D341Med (cell line): Measurements from ENCODE around the gene CPT1B.
"Not testable (repeated sequence)": the region's sequence is repeated elsewhere in the genome, so short reads cannot be mapped to it uniquely, and the experiment has no call there.

Experiments used
- DNase-seq: peaks from one replicate; pipeline ENCODE4 v3.0.0; 2012; ENCODE audit warnings: low spot score

CPT1B gene

DNA sequence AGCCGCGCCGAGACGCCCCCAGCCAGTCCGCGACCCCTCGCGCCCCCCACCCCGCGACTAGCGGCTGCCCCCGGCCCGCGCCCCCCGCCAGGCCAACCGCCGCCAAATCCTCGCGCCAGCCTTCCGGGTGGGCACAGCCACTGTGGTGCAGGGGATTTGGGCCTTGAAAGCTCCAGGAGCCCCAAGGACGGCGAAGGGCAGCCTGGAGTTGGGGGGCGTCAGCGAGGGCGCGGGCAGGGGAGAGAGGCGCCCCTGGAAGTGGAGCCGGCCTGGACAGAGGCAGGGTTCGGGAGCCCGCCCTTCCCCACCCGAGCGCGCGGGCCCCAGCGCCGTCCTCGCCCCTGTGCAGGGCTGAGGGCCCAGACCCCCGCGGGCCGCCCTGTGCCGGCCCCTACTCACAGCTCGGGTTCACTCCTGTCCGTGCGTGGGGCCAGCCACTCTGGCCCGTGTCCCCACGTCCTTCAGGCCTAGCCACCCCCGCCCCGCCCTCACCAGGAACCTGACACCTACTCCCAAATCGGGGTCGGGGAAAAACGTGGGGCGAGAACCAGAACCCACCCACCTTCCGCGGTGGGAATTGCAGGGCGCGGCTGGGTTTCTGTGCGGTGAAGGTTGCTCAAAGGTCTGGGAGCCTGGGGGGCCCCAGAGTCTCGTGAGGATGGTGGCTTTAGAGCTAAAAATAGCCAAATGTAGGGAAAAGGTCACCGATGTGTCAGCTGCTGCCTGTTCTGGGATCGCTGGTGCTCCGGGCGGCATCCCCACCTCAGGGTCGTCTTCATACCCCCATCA lies at the start of gene CPT1B:
CPT1B (minus strand) TSS at position 441 of the 789 bp plus-strand sequence. CDS start 512 bp downstream, outside the sequence.
- DNase-seq: peak; percentile 27

DNA sequence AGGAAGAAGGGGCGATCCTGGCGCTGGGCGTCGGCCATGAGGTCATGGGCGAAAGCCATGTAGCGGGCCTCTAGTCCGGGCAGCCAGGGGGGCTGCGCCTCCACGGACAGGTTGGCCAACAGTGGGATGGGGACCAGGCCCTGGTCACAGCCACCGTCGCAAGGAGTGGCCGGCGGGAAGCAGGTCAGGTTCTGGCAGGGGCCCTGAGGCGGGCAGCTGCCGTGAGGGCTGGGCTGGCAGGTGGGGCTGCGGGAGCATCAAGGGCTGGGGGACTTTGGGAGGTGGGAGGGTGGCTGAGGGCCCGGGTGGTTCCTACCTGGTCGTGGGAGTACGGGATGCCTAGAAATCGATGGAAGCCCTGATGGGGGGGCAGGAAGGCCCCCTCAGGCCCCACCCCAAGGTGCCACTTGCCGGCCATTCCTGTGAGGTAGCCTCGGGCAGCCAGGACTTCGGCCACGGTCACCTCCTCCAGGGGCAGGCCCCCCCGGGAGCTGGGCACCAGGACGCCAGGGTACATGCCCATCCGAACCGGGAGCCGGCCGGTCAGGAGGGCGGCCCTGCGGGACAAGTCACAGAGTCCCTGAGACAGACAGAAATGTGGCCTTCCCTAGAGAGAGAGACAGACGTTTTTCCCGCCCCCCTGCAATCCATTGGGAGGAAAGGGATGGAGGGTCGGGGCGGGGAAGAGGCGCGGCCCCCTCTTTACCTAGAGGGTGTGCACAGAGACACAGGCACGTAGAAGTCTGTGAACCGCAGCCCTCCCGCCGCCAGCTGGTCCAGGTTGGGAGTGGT lies 48.8 kb upstream of the CPT1B start:
- DNase-seq: peak; percentile 62

DNA sequence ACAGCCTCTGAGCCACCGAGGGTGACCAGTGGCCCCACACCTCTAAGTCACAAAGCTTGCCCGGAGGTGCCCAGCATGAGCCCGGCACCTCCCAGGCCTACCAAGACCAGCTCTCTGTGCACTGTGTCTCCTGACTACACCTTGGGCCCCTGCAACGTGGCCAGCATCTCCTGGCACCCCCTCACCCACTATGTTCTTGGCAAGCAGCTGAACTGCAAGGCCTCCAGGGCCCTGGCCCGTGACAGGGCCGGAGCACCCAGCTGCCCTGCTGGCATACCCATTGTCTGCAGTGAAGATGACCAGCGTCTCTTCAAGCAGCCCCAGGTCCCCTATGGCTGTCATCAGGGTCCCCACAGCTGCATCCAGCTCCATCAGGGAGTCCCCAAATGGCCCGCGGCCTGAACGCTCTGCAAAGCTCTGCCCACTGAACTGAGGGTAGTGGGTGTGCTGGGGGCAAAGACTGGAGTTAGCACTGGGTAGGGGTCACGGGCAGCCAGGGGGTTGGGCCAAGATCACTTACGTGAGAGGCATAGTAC lies 48.2 kb upstream of the CPT1B start:
- peak; percentile 14 for DNase-seq

DNA sequence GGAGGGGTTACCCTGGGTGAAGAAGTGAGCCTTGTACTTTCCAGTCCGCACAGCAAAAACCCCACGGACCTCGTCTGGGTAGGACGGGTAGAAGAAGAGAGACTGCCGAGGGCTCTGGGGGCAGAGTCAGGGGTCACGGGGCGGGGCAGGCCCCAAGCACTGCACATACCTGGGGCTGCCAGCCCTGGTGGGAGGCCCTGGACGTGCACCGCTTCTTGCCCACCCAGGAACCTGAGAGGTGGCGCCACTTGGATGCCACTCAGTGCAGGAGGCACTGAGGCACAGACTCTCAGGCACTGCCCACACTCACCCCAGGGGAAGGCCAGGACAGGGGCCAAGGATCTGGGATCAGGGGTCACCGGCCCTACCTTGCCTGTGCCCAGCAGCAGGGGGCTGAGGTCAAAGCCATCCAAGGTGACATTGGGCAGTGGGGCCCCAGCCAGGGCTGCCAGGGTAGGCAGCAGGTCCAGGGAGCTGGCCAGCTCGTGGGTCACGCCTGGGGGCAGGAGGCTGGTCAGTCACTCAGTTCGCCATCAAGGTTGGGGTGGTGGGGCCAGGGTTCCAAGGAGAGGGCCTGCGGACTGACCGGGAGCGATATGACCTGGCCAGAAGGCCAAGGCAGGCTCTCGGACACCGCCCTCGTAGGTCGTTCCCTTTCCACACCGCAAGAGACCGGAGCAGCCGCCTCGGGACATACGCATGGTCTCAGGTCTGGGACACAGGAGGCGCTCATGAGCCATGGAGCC lies 47.5 kb upstream of the CPT1B start:
- DNase-seq: peak; percentile 14

DNA sequence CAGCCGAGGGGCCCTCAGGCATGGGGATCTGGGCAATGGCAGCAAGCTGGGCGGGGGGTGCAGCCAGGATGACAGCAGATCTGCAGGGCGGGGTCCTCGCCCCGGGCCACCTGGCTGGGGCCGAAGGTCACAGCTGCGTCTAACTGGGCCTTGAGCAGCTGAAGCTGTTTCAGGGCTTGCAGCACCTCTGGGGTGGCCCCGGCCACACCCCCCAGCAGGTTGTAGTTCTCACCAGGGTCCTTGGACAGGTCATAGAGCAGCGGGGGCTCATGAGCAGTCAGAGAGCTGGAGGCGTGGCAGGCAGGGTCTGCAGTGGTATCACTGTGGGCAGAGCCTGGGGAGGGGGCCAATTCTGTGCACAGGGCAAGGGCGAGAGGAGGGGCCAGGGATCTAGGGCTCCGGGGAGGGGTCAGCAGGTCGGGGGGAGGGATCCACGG lies 46.9 kb upstream of the CPT1B start:
- DNase-seq: no peak

DNA sequence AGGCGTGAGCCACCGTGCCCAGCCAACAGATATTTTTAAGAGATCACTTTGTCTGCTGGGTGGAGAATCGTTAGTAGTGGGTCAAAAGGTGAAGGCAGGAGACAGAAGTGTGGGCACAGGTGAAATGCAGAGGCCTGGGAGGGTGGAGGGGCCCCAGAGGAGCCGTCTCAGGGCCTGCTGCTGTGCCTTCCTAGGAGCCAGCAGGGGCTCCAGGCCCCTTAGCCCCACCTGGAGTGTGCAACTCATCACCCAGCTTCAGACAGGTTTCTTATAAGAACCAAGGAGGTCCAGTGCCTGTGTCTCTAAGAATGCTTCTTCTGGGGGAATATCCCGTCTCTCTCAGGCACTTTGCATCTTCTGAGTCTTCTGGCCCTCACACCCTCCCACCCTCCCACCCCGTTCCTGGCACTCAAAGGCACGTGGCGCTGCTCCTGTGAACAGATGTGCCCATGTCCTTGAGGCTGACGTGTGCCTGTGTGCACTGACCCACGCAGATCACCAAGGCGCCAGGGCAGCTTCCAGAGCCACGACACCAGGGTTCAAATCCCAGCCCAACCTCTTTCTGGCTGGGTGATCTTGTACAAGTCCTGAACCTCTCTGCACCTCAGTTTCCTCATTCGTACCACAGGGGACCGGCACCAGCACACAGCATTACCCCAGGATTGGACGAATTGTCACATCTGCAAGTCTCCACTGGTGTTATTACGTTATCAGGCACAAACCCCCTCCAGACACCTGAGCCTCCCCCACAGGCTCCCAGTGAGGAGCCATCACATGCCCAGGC lies 46.3 kb upstream of the CPT1B start:
- DNase-seq: no peak

DNA sequence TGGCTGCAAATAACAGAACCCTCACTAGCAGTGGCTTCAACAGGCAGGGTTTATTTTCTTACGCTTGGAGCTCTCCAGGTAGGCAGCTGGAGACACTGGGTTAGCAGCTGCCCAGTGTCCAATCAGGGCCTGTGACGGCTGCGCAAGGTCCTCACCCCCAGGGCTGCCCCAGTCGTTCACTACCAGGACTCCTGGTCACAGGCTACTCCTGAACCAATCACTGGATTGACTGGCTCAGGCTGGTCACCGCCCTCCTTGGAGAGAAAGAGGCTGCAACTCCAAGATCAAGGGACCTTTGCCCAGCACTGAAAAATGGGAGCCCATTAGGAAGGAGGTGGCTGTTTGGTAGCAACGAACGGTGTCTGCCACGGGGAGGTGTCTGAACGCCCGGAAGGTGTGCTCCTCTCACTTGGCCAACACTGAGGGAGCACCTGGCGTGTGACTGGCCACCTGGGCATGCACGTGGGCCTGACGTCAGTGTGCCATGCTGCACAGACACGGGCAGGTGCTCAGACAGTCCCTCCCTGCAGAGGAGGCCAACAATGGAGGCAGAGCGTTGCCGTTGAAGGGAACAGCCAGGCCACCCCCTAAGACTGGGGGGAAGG lies 44.6 kb upstream of the CPT1B start:
- peak; percentile 15 for DNase-seq

DNA sequence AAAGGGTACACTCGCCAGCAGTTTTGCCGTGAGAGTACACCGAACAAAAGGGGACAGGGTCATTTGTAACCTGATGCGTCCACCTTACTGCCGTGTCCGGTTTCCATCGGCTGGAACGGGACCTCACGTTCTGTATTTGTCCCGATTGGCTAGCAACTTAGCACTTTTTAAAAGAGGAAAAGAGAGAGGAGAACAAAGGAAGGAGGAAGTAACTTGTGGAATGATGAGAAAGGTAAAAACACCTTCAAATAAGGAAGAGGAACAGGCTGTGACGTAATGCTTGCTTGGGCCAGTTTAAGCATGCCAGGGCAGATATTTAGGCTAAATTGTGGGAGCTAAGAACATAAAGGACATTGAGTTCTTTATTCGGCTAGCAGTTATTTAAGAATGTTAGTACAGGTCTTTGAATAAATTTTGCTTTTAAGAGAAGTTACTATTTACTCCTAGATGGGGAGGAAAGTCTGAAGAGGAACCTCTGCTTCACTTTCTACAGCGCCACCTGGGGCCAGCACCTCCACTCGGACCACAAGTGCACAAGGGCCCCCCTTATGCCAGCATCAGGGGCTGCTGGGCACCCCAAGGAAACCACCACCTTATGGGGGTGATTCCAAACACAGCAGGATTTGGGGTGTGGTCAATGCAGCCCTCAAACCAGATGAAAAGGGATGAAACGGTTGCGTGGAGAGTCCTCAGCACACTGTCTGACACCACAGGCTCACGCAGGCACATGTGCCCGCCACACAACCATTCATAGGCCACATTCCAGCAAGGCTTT lies 43.9 kb upstream of the CPT1B start:
- peak; percentile 36 for DNase-seq

DNA sequence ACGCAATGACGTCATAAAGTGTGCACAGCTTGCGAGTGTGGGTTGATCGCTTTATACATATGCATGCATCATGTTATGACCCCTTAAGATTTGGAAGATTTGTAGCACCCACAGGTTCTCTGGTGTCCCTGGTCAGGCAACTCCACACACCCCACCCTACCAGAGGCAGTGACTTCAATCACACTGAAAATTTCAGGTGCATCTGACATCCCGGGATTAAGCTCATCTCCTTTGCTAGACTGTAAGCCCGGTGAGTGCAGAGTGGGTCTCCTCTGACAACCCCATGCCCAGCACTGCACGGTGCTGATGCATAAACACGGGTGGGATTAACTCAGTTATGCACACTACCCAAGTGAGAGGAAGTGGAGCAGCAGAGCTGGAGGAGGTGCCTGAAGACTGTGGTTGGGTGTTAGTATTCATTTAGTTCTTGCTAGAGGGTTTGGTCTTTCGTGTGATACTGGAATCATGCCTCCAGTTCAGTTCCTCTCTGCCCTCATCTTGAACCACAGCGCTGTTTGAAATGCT lies 43.2 kb upstream of the CPT1B start:
- DNase-seq: peak; percentile 22

DNA sequence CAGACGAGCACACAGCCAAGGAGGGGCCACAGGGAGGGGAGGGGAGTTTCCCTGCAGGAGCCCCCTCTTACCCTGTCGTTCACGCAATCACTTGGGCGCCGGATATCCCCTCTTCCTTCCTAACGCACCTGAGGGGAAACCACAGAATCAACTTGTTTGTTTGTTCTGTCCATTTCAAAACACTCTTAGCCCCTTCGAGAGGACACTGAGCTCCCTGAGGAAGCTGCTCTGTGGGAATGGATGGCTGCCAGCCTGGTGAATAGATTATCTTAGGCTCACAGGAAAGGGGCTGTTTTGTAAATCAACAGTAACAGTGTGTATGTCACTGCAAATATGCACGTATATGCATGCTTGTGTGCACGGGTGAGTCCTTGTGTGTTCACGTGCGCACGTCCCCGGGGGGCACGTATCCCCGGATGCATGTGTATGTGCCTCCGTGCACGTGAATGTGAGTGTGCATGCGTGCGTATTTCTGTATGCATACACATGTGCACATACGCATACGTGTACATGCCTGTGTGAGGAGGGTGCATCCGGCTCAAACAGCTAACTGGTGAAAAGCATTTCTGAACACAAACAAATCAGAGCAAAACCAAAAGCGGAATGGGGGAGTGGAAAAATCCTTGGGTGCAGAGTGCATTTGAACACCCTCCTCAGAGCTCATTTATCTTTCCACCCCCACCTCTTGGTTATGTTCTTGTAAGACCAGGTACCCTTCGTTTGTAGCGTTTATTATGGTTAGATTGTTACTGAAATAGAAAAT lies 42.5 kb upstream of the CPT1B start:
- peak; percentile 86 for DNase-seq

DNA sequence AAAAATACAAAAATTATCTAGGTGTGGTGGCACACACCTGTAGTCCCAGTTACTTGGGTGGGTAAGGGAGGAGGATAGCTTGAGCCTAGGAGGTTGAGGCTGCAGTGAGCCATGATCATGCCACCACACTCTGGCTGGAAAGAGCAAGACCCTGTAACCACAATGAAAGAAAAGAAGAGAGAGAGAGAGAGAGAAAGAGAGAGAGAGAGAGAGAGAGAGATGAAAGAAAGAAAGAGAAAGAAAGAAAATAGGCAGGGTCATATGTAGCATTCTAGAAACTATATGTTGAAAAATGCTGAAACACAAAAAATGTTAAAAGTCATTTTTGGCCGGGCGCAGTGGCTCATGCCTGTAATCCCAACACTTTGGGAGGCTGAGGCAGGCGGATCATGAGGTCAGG lies 36.1 kb upstream of the CPT1B start:
- not testable (repeated sequence) for DNase-seq

DNA sequence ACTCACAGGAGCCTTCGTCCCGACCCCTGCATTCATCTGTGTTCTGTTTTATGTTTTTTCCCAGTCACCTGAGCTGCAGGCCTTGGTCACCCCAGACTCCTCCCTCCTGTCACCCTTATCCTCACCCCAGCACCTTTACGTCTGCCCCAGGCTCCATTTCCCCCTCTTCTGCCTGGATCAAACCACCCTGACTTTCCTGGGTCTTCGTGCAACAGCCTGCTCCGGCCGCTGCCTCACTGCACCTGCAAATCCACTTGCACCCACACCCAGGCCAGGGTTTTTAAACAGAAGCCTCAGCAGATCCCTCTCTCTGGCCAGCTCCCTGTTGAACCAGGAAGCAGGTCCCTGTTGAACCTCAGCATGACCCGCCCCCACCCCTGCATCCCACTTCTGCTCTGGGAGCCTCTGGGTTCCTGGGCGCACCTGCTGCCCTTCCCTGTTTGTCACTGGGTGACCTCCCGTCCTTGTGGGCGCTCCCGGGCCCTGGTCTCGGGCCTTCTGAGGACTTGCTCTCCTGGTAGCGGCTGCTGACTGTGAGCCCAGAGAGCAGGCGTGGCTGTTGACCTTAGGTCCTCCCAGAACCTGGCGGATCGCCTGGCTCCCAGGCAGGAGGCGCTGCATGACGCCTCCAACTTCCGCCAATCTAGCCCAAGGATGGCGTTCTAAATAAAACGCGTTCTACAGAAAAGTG lies 35.2 kb upstream of the CPT1B start:
- DNase-seq: peak; percentile 47

DNA sequence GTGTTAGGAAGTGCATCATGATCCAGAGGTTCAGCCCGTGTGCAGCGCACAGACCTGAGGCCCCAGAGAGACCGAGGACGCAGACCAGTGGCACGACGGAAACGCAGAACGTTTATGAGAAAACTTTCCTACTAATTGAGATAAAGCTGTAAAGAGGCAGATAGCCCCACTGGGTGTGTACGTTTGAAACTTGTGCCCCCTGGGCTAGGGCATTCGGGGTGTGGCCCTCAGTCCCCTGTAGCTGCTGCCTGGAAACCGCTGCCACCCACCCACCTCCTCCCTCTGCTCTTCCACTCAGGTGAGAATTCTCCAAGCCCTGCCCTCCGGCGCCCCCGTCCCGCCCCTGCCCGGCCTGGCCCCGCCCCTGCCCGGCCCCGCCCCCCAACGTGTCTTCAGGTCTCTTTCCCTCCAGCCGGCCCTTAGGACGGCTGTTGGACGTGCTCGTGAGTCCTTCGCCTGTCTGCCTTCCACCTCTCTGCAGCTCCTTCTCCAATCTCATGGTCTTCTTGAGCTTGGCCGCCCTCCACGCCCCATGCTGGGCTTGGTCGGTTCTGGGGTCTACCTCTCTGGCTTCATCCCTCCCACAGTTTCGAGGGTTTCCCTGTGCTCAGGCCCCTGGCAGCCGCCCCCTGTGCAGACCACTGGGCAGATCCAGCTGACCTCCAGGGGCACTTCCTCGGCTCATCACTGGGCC lies 34.4 kb upstream of the CPT1B start:
- DNase-seq: peak; percentile 82

DNA sequence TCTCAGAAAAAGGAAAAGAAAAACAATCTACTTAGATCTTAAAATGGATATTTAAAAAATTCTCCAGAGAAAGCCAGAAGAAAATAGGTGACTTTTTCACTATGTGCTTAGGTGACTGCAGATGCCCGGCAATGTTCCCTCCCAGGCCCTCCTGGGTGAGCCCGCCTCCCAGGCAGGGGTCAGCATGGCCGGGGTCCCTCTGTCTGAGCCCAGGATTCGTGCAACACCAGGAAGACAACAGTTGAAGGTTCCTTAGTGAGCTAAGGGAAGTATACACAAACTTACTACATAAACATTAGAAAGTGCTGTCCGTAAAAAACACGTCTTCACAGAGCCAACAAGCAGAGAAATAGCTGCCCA lies 33.9 kb upstream of the CPT1B start:
- DNase-seq: no peak

DNA sequence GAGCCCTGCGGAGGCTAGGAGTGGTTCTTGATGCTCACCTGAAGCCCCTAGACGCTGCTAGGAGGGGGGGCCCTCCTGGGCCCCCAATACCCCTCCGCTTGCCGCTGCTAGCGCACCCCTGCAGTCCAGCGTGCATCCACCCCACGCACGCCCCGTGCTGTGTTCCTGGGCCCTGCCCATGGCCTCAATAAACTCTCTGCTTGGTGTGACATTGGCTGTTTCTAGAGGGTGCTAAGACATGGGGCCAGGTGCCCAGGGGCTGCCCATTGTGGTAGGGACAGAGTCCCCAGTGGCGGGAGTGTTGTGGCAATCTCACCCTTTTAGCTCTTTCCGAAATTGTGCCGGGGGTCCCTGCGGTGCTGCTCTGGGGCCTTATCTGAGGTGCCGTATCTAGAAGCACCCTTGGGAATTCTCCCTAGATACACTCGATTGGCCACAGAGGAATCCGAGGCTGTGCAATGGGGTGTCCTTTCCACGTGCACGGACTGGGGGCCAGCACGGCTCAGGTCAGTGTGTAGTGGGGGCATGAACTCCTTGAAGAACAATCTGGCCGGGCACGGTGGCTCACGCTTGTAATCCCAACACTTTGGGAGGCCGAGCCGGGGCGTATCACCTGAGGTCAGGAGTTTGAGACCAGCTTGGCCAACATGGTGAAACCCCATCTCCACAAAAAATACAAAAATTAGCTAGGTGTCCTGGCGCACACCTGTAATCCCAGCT lies 33.3 kb upstream of the CPT1B start:
- DNase-seq: no peak

DNA sequence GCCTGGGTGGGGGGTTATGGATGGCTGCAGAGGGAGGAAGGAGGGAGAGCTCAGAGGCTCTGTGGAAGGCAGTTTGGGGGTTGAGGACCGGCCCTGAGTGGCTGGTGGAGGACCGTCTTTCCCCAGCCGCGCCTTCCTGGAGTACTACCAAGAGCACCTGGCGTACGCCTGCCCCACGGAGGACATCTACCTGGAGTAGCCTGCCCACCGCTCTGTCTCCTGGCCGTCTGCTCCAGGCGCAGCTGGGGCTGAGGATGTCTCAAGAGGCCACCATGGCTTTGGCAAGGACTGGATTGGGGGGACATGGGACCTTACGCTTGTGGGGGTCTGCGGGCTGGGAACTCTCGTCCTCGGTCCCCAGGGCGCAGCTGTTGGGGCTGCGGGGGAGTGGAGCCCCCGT lies 32.4 kb upstream of the CPT1B start:
- DNase-seq: no peak

DNA sequence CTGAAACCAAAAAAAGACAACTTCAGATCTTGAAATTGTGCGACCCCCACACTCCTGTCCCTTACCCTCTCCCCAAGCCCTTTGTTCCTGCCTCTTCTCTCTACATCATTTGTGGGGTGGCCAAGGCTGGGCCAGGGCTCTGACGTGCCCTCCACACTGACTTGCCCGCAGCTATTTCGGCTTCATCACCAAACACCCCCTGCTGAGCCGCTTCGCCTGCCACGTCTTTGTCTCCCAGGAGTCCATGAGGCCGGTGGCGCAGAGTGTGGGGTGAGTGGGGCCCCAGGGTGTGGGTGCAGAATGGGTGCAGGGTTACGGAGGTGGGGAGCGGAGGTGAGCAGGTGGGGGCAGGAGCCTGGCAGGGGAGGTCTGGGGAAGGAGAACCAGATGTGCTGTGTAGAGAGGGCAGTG lies 31.8 kb upstream of the CPT1B start:
- DNase-seq: no peak
